ENCODE measurements around the gene AOPEP. TPM values are rescaled to one million over a fixed set of nuclear protein-coding genes. Genes with fewer than 3 reads are reported as not detected.

The AOPEP gene
- total RNA-seq, 1 donor from 2014 or later = 175 TPM

- DNase-seq = peak; percentile 37
- intact Hi-C loops (cut with micrococcal nuclease) = loop anchor here (5.0 to 10.0 kb wide), 2 partner anchors 81 to 141 kb away; no protein-coding TSS in a partner anchor
- peak overlapping the region; percentile 20 for H3K4me3 ChIP-seq
Measured at GRCh38 chr9:94865582-94866452, 139.3 kb downstream of the AOPEP start.

GRCh38 chr9:94866770-94867169 is 140.3 kb downstream of the AOPEP start:
- H3K27ac ChIP-seq (replicated peaks) = peak overlapping the region; percentile 94
- H3K4me1 ChIP-seq = peaks cover 82% of the 10 kb centered on the region
- H3K4me3 ChIP-seq = peak overlapping the region; percentile 37
- H3K36me3 ChIP-seq = no peaks in the 10 kb centered on the region
- no peaks in the 10 kb centered on the region for H3K9me3 ChIP-seq (replicated peaks)
- no peak for TF ChIP-seq CTCF (IDR thresholded peaks at IDR 0.05; ENCODE audit: borderline replicate concordance)
- DNase-seq = no peak
- H3K27me3 ChIP-seq (ENCODE audit: low read depth) = no peaks in the 10 kb centered on the region
- intact Hi-C loops (cut with micrococcal nuclease) = loop anchor here (5.0 to 10.0 kb wide), 2 partner anchors 82 to 141 kb away; no protein-coding TSS in a partner anchor

More at GRCh38 chr9:94865582-94866452, 139.3 kb downstream of the AOPEP start:
- TF ChIP-seq CTCF (IDR thresholded peaks at IDR 0.05; ENCODE audit: borderline replicate concordance) = no peak
- Histone ChIP-seq H3K27ac (replicated peaks) (peak overlapping the region; percentile 94), H3K27me3 (ENCODE audit: low read depth) (no peaks in the 10 kb centered on the region), H3K4me1 (peaks cover 74% of the 10 kb centered on the region), H3K36me3 (no peaks in the 10 kb centered on the region), H3K9me3 (replicated peaks) (no peaks in the 10 kb centered on the region)

- no peak for TF ChIP-seq CTCF (IDR thresholded peaks at IDR 0.05; ENCODE audit: borderline replicate concordance)
- Histone ChIP-seq H3K27me3 (ENCODE audit: low read depth) (no peaks in the 10 kb centered on the region), H3K4me1 (peaks cover 84% of the 10 kb centered on the region), H3K9me3 (replicated peaks) (no peaks in the 10 kb centered on the region), H3K4me3 (peak overlapping the region; percentile 37), H3K36me3 (no peaks in the 10 kb centered on the region), H3K27ac (replicated peaks) (peak overlapping the region; percentile 94)
- intact Hi-C loops (cut with micrococcal nuclease) = loop anchor here (5.0 to 10.0 kb wide), 2 partner anchors 83 to 140 kb away; no protein-coding TSS in a partner anchor
- DNase-seq = peak; percentile 62
Measured at GRCh38 chr9:94867281-94867841, 140.9 kb downstream of the AOPEP start.

GRCh38 chr9:94867842-94868312 is 141.4 kb downstream of the AOPEP start:
- peak overlapping the region; percentile 94 for H3K27ac ChIP-seq (replicated peaks)
- peak overlapping the region; percentile 37 for H3K4me3 ChIP-seq
- H3K9me3 ChIP-seq (replicated peaks) = no peaks in the 10 kb centered on the region
- intact Hi-C loops (cut with micrococcal nuclease) = loop anchor here (5.0 to 10.0 kb wide), 2 partner anchors 83 to 139 kb away; no protein-coding TSS in a partner anchor
- peaks cover 89% of the 10 kb centered on the region for H3K4me1 ChIP-seq
- no peaks in the 10 kb centered on the region for H3K36me3 ChIP-seq
- H3K27me3 ChIP-seq (ENCODE audit: low read depth) = no peaks in the 10 kb centered on the region
- DNase-seq = no peak
- TF ChIP-seq CTCF (IDR thresholded peaks at IDR 0.05; ENCODE audit: borderline replicate concordance) = no peak

GRCh38 chr9:94868464-94868863 is 142.0 kb downstream of the AOPEP start:
- TF ChIP-seq CTCF (IDR thresholded peaks at IDR 0.05; ENCODE audit: borderline replicate concordance) = no peak
- H3K36me3 ChIP-seq = no peaks in the 10 kb centered on the region
- H3K27ac ChIP-seq (replicated peaks) = peak overlapping the region; percentile 94
- no peaks in the 10 kb centered on the region for H3K9me3 ChIP-seq (replicated peaks)
- H3K4me1 ChIP-seq = peaks cover 93% of the 10 kb centered on the region
- intact Hi-C loops (cut with micrococcal nuclease) = loop anchor here (5.0 to 10.0 kb wide), 2 partner anchors 84 to 139 kb away; no protein-coding TSS in a partner anchor
- no peak overlapping the region for H3K4me3 ChIP-seq
- no peaks in the 10 kb centered on the region for H3K27me3 ChIP-seq (ENCODE audit: low read depth)
- DNase-seq = no peak
